Thoracic aorta (tissue), 2 donors: ENCODE results near the gene STAT6. TPM values are rescaled to one million over a fixed set of nuclear protein-coding genes. Genes with fewer than 3 reads are reported as not detected.

Experiments used
- ATAC-seq: fragments of 150-250 bp; one replicate; pipeline ENCODE4 v1.8.0; 2017; ENCODE audit warnings: low read depth; ENCODE audit not compliant: insufficient number of reproducible peaks, low FRiP score
- DNase-seq: peaks from one replicate; pipeline ENCODE4 v3.0.0-alpha.2; 2020; ENCODE audit warnings: low spot score
- H3K27ac ChIP-seq, 2 donors: fragments of 200-600 bp; sonication (generic); 1 replicate in 1 of 2; 2 replicates in 1 of 2; pipeline ENCODE4 v1.5.1; 2016; ENCODE audit warnings: mild to moderate bottlenecking in 2 of 2, moderate library complexity in 2 of 2
- H3K27me3 ChIP-seq: fragments of 200-600 bp; sonication (generic); replicated peaks from 2 replicates; pipeline ENCODE4 v1.6.0; 2016; ENCODE audit warnings: mild to moderate bottlenecking; ENCODE audit not compliant: insufficient read depth
- H3K36me3 ChIP-seq: fragments of 200-600 bp; sonication (generic); one replicate; pipeline ENCODE4 v1.5.1; 2016
- H3K4me1 ChIP-seq, 2 donors: fragments of 200-600 bp; sonication (generic); 1 replicate in 1 of 2; 2 replicates in 1 of 2; pipeline versions ENCODE4 v1.5.1 to v1.6.0; 2016; ENCODE audit warnings: low read depth in 2 of 2, mild to moderate bottlenecking in 1 of 2; ENCODE audit not compliant: control insufficient read depth in 1 of 2
- H3K4me3 ChIP-seq: fragments of 200-600 bp; sonication (generic); 2 replicates; pipeline ENCODE4 v1.5.1; 2016; ENCODE audit warnings: mild to moderate bottlenecking
- H3K9me3 ChIP-seq: fragments of 200-600 bp; sonication (generic); 2 replicates; pipeline ENCODE4 v1.5.1; 2016
- CTCF ChIP-seq: fragments of 200-600 bp; sonication (generic); IDR thresholded peaks from one replicate; pipeline ENCODE4 v1.5.1; 2019; ENCODE audit warnings: antibody characterized with exemption
- total RNA-seq, 2 donors: library from RNA; depleted of rRNA; stranded (reverse); fragments of >200 nt; gene quantifications; one replicate each; pipeline versions ENCODE4 v1.1.0 to v1.2.3, GENCODE V29; 2016

The STAT6 gene
- total RNA-seq, 2 donors from 2014 or later = 133 to 185 TPM

- H3K4me1 ChIP-seq = peaks cover 7 to 17% of the 10 kb centered on the region in 2 donors
- ATAC-seq (no peak), DNase-seq (no peak)
- no peaks in the 10 kb centered on the region for H3K9me3 ChIP-seq
- no peaks in the 10 kb centered on the region for H3K27me3 ChIP-seq
- no peak for TF ChIP-seq CTCF
- H3K4me3 ChIP-seq = no peak overlapping the region
- H3K27ac ChIP-seq = no peak overlapping the region
- H3K36me3 ChIP-seq = peaks cover 57% of the 10 kb centered on the region
Measured at GRCh38 chr12:57098546-57098945, 12.6 kb downstream of the STAT6 start.

GRCh38 chr12:57097554-57097835 is 13.7 kb downstream of the STAT6 start:
- Histone ChIP-seq H3K27me3 (no peaks in the 10 kb centered on the region), H3K4me1 (peaks cover 16 to 27% of the 10 kb centered on the region in 2 donors), H3K9me3 (no peaks in the 10 kb centered on the region), H3K27ac (no peak overlapping the region), H3K36me3 (peaks cover 60% of the 10 kb centered on the region), H3K4me3 (no peak overlapping the region)
- DNase-seq (no peak), ATAC-seq (no peak)
- TF ChIP-seq CTCF = no peak

GRCh38 chr12:57096748-57097553 is 14.2 kb downstream of the STAT6 start:
- Histone ChIP-seq H3K4me3 (no peak overlapping the region), H3K27ac (peak overlapping the region in 1 of 2 donors; percentile 37), H3K9me3 (no peaks in the 10 kb centered on the region), H3K27me3 (no peaks in the 10 kb centered on the region), H3K36me3 (peaks cover 60% of the 10 kb centered on the region), H3K4me1 (peaks cover 20 to 33% of the 10 kb centered on the region in 2 donors)
- DNase-seq = no peak
- ATAC-seq = no peak
- TF ChIP-seq CTCF = no peak

DNA sequence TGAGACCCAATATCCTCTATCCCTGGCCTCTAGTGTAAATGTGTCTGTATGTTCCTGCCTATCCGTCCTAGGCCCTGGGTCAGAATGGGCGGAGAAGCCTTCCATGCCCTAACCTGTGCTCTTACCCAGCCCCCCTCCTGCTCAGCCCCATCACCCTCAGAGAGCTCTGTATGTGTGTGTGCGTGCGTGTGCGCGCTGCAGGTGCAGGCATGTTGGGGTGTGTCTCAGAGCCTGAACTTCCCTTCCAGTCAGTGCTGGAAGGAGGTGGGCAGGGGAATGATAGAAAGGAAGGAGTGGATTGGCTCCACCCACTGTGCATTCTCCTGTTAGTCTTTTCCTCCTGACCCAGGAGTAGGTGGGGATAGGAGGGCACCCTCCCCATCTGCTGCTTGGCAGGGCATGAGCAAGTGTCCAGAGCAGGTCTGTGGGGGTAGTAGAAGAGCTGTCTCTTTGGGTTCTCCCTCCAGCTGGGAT is 15.0 kb downstream of the STAT6 start:
- Histone ChIP-seq H3K4me1 (peaks cover 28 to 41% of the 10 kb centered on the region in 2 donors), H3K4me3 (no peak overlapping the region), H3K27me3 (no peaks in the 10 kb centered on the region), H3K27ac (no peak overlapping the region), H3K36me3 (peaks cover 65% of the 10 kb centered on the region), H3K9me3 (no peaks in the 10 kb centered on the region)
- DNase-seq = no peak
- ATAC-seq = no peak
- TF ChIP-seq CTCF = no peak

- peaks cover 65% of the 10 kb centered on the region for H3K36me3 ChIP-seq
- H3K27ac ChIP-seq = peak overlapping the region; percentile 86 to 87
- no peak for TF ChIP-seq CTCF
- DNase-seq = no peak
- ATAC-seq = no peak
- peaks cover 32 to 48% of the 10 kb centered on the region in 2 donors for H3K4me1 ChIP-seq
- no peak overlapping the region for H3K4me3 ChIP-seq
- H3K9me3 ChIP-seq = no peaks in the 10 kb centered on the region
- no peaks in the 10 kb centered on the region for H3K27me3 ChIP-seq
Measured at GRCh38 chr12:57095440-57095839, 15.7 kb downstream of the STAT6 start.
